ENCODE results near the gene COG6.

COG6 gene

GRCh38 chr13:39682788-39683187 is 27.3 kb downstream of the COG6 start:
- no peak for DNase-seq

- DNase-seq = no peak
Observed at GRCh38 chr13:39684531-39685137, 29.2 kb downstream of the COG6 start.

GRCh38 chr13:39685652-39686051 is 30.2 kb downstream of the COG6 start:
- DNase-seq = no peak

- DNase-seq = no peak
Observed at GRCh38 chr13:39688278-39688677, 32.8 kb downstream of the COG6 start.

GRCh38 chr13:39688699-39689405 is 33.4 kb downstream of the COG6 start:
- no peak for DNase-seq

- no peak for DNase-seq
Observed at GRCh38 chr13:39692660-39693438, 37.4 kb downstream of the COG6 start.

GRCh38 chr13:39699274-39699673 is 43.8 kb downstream of the COG6 start:
- DNase-seq = no peak

- DNase-seq = no peak
Observed at GRCh38 chr13:39712626-39713025, 57.2 kb downstream of the COG6 start.

- DNase-seq = no peak
Observed at GRCh38 chr13:39729156-39729555, 73.7 kb downstream of the COG6 start.

GRCh38 chr13:39734952-39735351 is 79.5 kb downstream of the COG6 start:
- no peak for DNase-seq

GRCh38 chr13:39737047-39737446 is 81.6 kb downstream of the COG6 start:
- DNase-seq = no peak

- DNase-seq = no peak
Observed at GRCh38 chr13:39740761-39741160, 85.3 kb downstream of the COG6 start.

GRCh38 chr13:39748961-39749360 is 93.5 kb downstream of the COG6 start:
- DNase-seq = no peak

- no peak for DNase-seq
Observed at GRCh38 chr13:39749528-39749927, 94.1 kb downstream of the COG6 start.

GRCh38 chr13:39751805-39752204 is 96.3 kb downstream of the COG6 start:
- DNase-seq = no peak

GRCh38 chr13:39760521-39760920 is 105.1 kb downstream of the COG6 start:
- DNase-seq = no peak

- DNase-seq = peak; percentile 18
Observed at GRCh38 chr13:39765801-39766463, 110.5 kb downstream of the COG6 start.

- no peak for DNase-seq
Observed at GRCh38 chr13:39766464-39767158, 111.1 kb downstream of the COG6 start.

- no peak for DNase-seq
Observed at GRCh38 chr13:39767791-39768517, 112.5 kb downstream of the COG6 start.

GRCh38 chr13:39768962-39769361 is 113.5 kb downstream of the COG6 start:
- DNase-seq = no peak

- no peak for DNase-seq
Observed at GRCh38 chr13:39770221-39771090, 115.0 kb downstream of the COG6 start.
